Hair follicular keratinocyte (primary cell): Measurements from ENCODE around the gene INIP. TPM values are rescaled to one million over a fixed set of nuclear protein-coding genes. Genes with fewer than 3 reads are reported as not detected.

ENCODE experiments used
- total RNA-seq: library from RNA; depleted of rRNA; stranded (reverse); fragments of >200 nt; gene quantifications from 2 replicates; pipeline ENCODE4 v1.2.3, GENCODE V29; 2015

The INIP gene, protein sequence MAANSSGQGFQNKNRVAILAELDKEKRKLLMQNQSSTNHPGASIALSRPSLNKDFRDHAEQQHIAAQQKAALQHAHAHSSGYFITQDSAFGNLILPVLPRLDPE
- 12.0 and 16.8 TPM in 2 replicates for total RNA-seq

DNA sequence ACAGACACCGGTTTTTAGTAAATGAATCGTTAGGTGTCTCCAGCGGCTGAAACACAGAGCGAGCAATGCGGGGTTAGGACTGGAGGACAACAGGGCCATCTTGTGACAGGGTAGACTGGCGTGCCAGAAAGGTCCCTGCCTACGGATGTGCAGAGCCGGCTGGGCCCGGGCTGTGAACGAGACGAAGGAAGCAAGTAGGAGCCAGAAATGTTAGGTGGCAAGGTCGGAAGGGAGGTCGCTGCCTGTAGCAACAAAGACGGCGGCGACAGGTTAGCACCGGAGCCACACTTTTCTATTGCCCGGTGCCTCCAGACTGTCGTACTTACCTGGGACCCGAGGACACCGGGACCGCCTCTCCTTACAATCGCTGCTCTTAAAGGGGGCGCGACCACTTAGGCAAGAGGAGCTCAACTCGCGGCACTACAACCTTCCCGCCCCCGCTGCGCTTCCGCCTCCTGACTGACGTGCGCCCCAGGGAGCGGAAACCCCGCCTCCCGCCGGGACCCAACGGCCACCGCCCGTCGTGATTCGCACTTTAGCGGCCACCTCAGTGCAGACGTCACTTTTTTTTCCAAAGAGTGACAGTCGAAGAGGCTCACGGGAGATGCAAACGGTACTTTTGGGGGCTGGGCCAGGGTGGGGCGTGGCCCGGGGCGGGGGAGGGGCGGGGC, at the start of gene INIP:
TSS of gene INIP (minus strand) at position 457 of the 671 bp plus-strand sequence. CDS start 1,632 bp downstream, outside the sequence.

DNA sequence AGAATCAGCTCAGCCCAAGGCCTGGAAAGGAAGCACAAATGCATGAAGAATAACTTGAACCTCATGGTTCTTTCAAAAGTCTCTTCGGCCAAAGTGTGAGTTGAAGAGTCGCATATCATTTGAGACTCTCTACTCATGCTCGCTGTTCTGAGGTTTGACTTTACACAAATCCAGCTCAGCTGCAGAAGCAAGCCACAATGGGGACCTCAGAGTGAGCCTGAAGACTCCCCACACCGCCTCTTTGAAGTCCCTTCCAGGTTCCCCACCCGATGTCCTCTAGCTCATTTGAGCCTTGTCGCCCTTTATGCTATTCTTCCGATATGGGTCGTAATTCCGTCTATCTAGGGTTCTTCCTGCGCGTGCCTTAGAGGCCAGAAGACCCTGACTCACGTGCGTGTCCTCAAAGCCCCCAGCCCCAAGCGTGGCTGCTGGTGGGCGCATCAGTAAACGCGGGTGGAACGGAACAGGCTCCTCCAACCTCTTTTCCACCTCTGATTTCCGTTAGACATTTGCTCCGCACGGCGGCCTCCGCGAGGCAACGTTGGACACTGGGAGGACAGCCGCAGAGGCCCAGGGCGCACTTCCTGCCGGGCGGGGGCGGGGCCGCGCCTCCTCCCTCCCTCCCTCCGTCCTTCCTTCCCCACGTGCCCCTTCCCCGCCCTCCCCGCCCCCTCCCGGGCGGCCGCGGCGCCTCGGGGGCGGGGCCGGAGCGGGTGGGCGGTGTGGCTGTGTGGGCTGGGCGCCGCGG, 32.3 kb upstream of the INIP start, which contains the start of gene SNX30:
TSS of gene SNX30 (plus strand) at position 745 of the 748 bp plus-strand sequence. CDS start 242 bp downstream, outside the sequence.

Other genes with a start within 250 kb of the INIP start
- gene KIAA1958, start 231.3 kb downstream of the INIP start, total RNA-seq, result 0.78 and 1.3 TPM in 2 replicates
- 5.4 and 5.8 TPM in 2 replicates for gene SNX30, start 32.6 kb upstream of the INIP start, total RNA-seq
- gene SLC46A2, start 172.8 kb upstream of the INIP start, total RNA-seq, result not detected in 2 replicates